Measurements from ENCODE around the gene SLC24A4.

SLC24A4 gene

DNA sequence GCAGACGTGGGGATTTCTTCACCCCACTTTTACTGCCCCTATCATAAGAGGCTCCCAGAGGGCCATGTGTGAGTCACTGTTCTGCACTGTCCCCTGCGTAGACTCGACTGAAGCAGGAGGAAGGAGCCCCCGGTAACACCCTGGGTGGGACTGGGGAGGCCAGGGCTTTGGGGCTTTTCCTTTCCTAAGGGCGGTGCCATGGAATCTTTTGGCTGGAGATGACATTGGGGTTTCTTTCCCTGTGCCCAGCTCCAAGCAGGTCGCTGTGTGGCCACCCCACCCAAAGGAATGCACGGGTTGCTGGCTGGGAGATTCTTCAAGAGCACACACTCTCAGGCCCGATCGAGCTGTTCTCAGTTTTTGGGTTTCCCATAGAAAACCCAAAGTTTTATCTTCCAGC lies 128.3 kb downstream of the SLC24A4 start:
- no peaks in the 10 kb centered on the region for H3K27me3 Mint-ChIP-seq
- no peak for DNase-seq (ENCODE audit: low spot score in 2 of 2)
- no peak for ATAC-seq (replicated peaks; ENCODE audit: extremely low read depth, poor library complexity, severe bottlenecking)
- H3K9me3 Mint-ChIP-seq, result no peaks in the 10 kb centered on the region
- H3K4me3 Mint-ChIP-seq, result no peak overlapping the region
- no peak overlapping the region for H3K27ac Mint-ChIP-seq (ENCODE audit: low read depth)
- peaks cover 6% of the 10 kb centered on the region for H3K4me1 Mint-ChIP-seq
- H3K36me3 Mint-ChIP-seq (ENCODE audit: insufficient read depth), result peaks cover 4% of the 10 kb centered on the region

DNA sequence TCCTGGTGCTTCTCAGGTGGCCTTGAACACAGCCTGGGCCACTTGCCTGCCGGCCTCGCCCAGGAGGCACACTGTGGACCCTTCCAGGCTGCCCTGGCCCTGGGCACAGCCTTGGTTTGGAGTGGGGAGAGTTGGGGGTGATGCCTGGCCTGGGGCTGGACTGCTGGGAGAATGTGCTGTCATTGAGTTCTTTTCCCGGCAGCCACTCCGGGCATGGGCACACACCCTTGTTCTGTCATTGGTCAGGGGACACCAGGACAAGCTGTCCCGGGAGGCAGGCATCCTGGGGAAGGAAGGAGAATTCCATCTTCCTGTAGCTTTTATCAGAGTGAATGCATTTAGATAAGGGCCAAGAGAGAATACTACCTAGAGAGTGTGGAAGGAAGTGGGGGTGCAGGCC lies 128.8 kb downstream of the SLC24A4 start:
- no peaks in the 10 kb centered on the region for H3K9me3 Mint-ChIP-seq
- H3K27me3 Mint-ChIP-seq, result no peaks in the 10 kb centered on the region
- no peak overlapping the region for H3K4me3 Mint-ChIP-seq
- no peak for DNase-seq (ENCODE audit: low spot score in 2 of 2)
- H3K27ac Mint-ChIP-seq (ENCODE audit: low read depth), result no peak overlapping the region
- no peak for ATAC-seq (replicated peaks; ENCODE audit: extremely low read depth, poor library complexity, severe bottlenecking)
- H3K36me3 Mint-ChIP-seq (ENCODE audit: insufficient read depth), result peaks cover 4% of the 10 kb centered on the region
- H3K4me1 Mint-ChIP-seq, result peaks cover under 1% of the 10 kb centered on the region

DNA sequence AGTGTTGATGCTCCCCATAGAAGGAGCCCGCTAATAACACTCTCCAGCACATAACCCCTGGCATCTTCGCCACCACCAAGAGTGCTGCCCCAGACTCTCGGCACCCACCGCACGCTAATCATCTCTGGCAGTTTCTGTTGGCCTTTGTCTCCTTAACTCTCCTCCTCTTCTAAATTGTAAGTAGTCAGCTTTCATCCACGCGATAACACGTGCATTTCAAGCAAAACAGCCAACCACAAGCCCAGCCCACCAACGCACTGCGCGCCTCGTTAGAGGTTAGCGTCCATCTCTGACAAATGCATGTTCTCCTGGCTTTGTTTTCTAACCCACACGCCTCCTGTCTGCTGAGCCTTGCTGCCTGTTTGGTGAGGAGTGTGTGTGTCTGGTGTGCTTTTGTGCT lies 129.5 kb downstream of the SLC24A4 start:
- ATAC-seq (replicated peaks; ENCODE audit: extremely low read depth, poor library complexity, severe bottlenecking), result no peak
- Mint-ChIP-seq H3K4me1 (no peaks in the 10 kb centered on the region), H3K9me3 (no peaks in the 10 kb centered on the region), H3K4me3 (no peak overlapping the region), H3K27ac (ENCODE audit: low read depth) (no peak overlapping the region), H3K27me3 (no peaks in the 10 kb centered on the region), H3K36me3 (ENCODE audit: insufficient read depth) (peaks cover 4% of the 10 kb centered on the region)
- no peak for DNase-seq (ENCODE audit: low spot score in 2 of 2)

DNA sequence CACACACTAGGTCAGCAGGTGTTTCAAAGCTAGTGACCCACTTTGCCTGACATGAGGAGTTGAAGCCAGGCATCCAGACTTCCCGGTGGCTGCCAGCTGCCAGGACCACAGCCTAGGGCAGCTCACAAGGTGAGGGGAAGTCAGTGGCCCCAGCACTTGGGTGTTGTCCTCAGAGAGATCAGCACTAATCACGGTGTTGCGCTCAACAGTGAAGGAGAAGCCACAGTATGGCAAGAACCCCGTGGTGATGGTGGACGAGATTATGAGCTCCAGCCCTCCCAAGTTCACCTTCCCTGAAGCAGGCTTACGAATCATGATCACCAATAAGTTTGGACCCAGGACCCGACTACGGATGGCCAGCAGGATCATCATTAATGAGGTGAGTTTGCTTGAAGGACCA lies 130.7 kb downstream of the SLC24A4 start:
- no peak for DNase-seq (ENCODE audit: low spot score in 2 of 2)

DNA sequence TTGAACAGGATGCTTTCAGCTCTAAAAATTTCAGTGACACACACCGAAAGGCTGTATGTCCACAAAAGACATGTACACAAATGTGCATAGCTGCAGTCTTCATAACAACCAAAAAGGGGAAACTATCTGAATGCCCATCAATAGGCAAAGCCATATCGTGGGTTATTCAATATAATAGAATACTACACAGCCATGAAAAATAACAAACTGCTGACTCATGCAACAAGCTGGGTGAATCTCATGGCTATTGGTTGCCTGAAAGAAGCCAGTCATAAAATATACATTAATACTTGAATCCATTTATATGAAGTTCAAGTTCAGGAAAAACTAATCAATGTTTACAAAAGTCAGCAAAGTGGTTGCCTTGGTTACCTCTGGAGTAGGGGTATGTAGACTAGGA lies 132.3 kb downstream of the SLC24A4 start:
- peaks cover 3% of the 10 kb centered on the region for H3K36me3 Mint-ChIP-seq (ENCODE audit: insufficient read depth)
- DNase-seq (ENCODE audit: low spot score in 2 of 2) (no peak), ATAC-seq (replicated peaks; ENCODE audit: extremely low read depth, poor library complexity, severe bottlenecking) (no peak)
- peaks cover 5% of the 10 kb centered on the region for H3K4me1 Mint-ChIP-seq
- no peaks in the 10 kb centered on the region for H3K27me3 Mint-ChIP-seq
- no peak overlapping the region for H3K27ac Mint-ChIP-seq (ENCODE audit: low read depth)
- H3K9me3 Mint-ChIP-seq, result no peaks in the 10 kb centered on the region
- H3K4me3 Mint-ChIP-seq, result no peak overlapping the region

More for the DNA sequence above, 130.7 kb downstream of the SLC24A4 start:
- no peak for ATAC-seq (replicated peaks; ENCODE audit: extremely low read depth, poor library complexity, severe bottlenecking)
- no peak overlapping the region for H3K4me3 Mint-ChIP-seq
- no peaks in the 10 kb centered on the region for H3K9me3 Mint-ChIP-seq
- no peaks in the 10 kb centered on the region for H3K27me3 Mint-ChIP-seq
- H3K27ac Mint-ChIP-seq (ENCODE audit: low read depth), result no peak overlapping the region
- peaks cover 4% of the 10 kb centered on the region for H3K36me3 Mint-ChIP-seq (ENCODE audit: insufficient read depth)
- no peaks in the 10 kb centered on the region for H3K4me1 Mint-ChIP-seq

DNA sequence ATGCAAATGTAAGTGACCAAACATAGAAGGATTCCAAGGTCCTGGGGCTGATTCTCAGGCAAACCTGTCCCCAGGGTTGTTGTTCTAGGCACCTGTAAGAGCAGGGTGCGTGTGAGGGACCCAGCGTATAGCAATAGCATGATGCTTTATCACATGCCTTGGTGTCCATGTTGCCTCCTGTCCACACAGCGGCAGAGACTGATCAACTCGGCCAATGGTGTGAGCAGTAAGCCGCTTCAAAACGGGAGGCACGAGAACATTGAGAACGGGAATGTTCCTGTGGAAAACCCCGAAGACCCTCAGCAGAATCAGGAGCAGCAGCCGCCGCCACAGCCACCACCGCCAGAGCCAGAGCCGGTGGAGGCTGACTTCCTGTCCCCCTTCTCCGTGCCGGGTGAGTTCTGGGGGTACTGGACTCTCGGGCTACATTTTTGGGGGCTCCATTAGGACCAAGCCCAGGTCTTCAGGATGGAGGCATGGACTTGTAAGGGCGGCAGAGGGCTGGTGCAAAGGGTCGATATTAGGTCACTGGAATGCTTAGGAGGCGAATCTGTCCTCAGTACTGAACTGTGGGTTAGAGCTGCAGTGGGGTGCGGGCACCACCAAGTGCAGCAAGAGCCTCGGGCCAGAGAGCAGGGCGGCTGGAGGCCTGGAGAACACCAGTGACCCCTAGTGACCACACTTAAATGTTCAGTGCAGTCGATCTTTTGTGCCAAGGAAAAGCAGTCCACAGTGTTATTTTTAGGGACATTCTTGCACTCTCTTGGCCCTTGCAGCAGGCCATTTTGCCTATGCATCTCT lies 133.4 kb downstream of the SLC24A4 start:
- DNase-seq (ENCODE audit: low spot score in 2 of 2) (no peak), ATAC-seq (replicated peaks; ENCODE audit: extremely low read depth, poor library complexity, severe bottlenecking) (no peak)
- peaks cover 17% of the 10 kb centered on the region for H3K4me1 Mint-ChIP-seq
- no peak overlapping the region for H3K27ac Mint-ChIP-seq (ENCODE audit: low read depth)
- H3K36me3 Mint-ChIP-seq (ENCODE audit: insufficient read depth), result peaks cover 3% of the 10 kb centered on the region
- no peaks in the 10 kb centered on the region for H3K27me3 Mint-ChIP-seq
- no peaks in the 10 kb centered on the region for H3K9me3 Mint-ChIP-seq
- H3K4me3 Mint-ChIP-seq, result no peak overlapping the region

DNA sequence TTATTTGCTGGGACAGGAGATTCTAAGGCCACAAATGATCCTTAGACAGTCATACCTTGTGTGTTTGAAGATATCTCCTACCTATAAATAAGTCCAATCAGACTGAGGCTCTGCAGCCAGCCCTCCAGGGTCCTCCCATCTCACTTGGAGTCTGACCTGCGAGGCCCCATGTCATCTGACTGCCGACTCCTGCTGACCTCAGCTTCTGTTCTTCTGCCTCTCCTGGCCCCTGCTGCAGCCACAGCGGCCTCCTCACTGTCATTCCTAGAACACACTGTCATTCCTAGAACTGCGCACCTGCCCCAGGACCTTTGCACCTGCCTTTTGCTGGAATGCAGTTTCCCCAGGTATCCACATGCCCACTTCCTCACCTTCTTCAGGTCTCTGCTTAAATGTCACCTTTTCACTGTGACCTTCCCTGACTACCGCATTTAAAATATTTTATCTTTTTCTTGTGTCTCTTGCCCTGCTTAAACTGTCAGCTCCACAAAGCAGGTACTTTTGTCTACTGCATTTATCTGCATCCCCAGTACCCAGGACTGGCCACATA lies 134.1 kb downstream of the SLC24A4 start:
- Mint-ChIP-seq H3K36me3 (ENCODE audit: insufficient read depth) (peaks cover 3% of the 10 kb centered on the region), H3K9me3 (no peaks in the 10 kb centered on the region), H3K4me1 (peaks cover 24% of the 10 kb centered on the region), H3K4me3 (no peak overlapping the region), H3K27me3 (no peaks in the 10 kb centered on the region), H3K27ac (ENCODE audit: low read depth) (no peak overlapping the region)
- DNase-seq (ENCODE audit: low spot score in 2 of 2) (no peak), ATAC-seq (replicated peaks; ENCODE audit: extremely low read depth, poor library complexity, severe bottlenecking) (no peak)

DNA sequence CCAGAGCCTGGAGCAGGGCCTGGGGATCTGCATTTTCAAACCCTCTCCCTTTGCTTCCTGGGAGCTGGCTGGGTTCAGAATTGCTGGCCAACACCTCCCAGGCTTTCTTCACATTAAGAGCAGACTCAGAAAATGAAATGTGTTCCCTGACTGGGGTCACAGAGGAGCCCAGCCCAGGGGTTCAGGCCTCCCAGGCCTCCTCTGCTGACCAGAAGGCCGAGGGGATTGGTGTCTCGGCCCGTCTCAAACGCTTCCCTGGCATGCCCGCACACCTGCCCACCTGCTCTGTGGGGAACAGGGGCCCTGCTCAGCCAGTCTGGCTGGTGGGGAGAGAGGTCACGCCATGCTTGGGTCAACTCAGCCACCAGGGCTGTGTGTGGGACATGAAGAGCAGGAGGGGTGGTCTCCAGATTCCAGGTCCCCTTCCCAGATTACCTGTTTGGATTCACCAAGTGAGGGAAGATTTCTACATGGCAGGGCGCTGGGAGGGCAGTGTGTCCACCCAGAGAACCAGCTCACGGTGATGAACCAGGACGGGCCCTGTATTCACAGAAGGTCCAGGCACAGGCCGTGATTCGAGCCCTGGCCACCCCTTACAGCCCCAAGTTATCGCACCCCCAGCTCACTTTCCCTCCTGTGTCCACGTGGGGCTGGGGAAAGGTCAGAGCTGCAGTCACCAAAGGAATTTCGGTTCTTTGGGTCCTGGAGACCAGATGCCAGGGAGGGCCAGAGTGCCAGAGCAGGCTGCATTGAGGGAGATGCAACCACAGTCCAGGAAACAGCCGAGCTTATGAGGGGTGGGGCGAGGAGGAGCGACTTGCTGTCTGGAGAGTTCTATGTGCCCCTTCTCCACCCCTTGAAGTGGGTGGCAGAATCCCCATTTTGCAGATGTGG lies 135.4 kb downstream of the SLC24A4 start:
- ATAC-seq (replicated peaks; ENCODE audit: extremely low read depth, poor library complexity, severe bottlenecking) (no peak), DNase-seq (ENCODE audit: low spot score in 2 of 2) (no peak)
- no peaks in the 10 kb centered on the region for H3K9me3 Mint-ChIP-seq
- peaks cover 35% of the 10 kb centered on the region for H3K4me1 Mint-ChIP-seq
- H3K4me3 Mint-ChIP-seq, result no peak overlapping the region
- no peak overlapping the region for H3K27ac Mint-ChIP-seq (ENCODE audit: low read depth)
- H3K36me3 Mint-ChIP-seq (ENCODE audit: insufficient read depth), result no peaks in the 10 kb centered on the region
- no peaks in the 10 kb centered on the region for H3K27me3 Mint-ChIP-seq

DNA sequence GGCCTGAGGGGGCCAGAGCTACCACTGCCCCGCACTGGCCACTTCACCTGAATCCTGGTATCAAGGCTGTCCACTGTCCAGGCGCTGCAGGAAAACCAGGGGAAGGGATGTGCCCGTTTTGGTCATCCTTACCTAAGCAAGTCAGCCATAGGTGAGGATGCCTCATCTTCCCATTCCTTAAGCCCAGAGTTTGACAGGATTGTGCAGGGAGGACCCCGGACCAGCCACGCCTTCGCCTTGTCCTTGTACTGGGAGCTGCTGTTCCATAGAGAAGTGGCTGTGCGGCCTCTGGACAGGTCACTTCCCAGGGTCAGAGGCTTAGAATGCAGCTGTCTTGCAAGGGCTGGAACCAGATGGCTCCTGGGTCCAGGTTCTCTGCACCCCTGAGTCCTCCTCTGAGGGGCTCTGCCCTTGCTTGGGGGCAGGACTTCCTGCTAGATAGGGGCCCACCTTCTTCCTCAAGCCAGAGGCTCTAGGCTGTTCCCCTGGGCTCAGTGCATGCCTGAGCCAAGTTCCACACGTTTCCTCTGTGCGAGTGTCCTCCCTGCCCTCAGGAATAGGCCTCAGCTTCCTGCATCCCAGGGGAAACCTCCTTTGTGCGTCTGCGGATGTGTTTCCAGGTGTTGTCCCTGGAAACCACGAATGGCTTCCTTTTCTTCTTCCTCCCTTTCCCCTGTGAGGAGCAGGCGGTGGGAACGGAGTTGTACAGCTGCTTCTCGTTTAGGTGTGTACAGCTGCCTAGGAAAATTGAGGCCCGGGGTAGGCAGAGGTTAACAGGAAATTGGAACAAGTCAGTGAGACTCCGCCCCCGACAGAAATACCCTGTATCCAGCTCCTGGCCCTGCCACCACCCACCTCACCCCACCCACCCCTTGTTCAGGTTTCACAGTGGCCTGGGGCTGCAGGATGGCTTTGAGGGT lies 136.3 kb downstream of the SLC24A4 start:
- no peaks in the 10 kb centered on the region for H3K36me3 Mint-ChIP-seq (ENCODE audit: insufficient read depth)
- no peak overlapping the region for H3K4me3 Mint-ChIP-seq
- ATAC-seq (replicated peaks; ENCODE audit: extremely low read depth, poor library complexity, severe bottlenecking) (no peak), DNase-seq (ENCODE audit: low spot score in 2 of 2) (no peak)
- peaks cover 36% of the 10 kb centered on the region for H3K4me1 Mint-ChIP-seq
- H3K27me3 Mint-ChIP-seq, result no peaks in the 10 kb centered on the region
- H3K27ac Mint-ChIP-seq (ENCODE audit: low read depth), result no peak overlapping the region
- H3K9me3 Mint-ChIP-seq, result no peaks in the 10 kb centered on the region

DNA sequence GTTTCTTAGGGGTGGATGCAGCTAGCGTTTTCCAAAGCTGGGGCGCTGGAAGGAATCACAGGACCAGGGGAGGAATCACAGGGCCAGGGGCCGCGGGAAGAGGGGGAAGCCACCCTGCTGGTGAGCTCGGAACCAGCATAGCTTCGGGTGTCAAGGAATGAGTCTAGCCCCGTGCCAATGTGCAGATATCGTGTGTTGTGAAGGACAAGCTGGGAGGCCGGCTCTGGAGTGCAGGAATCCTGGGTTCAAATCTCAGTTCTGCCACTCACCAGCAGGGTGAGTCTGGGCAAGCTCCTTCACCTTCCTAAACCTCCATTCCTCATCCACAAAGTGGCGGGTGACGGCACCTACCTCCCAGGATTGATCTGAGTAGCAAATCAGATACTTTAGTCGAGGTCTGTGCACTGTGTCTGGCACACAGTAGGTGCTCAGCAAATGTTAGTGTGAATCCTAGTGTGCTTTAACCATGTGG lies 137.0 kb downstream of the SLC24A4 start:
- Mint-ChIP-seq H3K36me3 (ENCODE audit: insufficient read depth) (no peaks in the 10 kb centered on the region), H3K27me3 (no peaks in the 10 kb centered on the region), H3K4me3 (no peak overlapping the region), H3K4me1 (peaks cover 36% of the 10 kb centered on the region), H3K9me3 (no peaks in the 10 kb centered on the region), H3K27ac (ENCODE audit: low read depth) (no peak overlapping the region)
- DNase-seq (ENCODE audit: low spot score in 2 of 2), result no peak
- no peak for ATAC-seq (replicated peaks; ENCODE audit: extremely low read depth, poor library complexity, severe bottlenecking)

DNA sequence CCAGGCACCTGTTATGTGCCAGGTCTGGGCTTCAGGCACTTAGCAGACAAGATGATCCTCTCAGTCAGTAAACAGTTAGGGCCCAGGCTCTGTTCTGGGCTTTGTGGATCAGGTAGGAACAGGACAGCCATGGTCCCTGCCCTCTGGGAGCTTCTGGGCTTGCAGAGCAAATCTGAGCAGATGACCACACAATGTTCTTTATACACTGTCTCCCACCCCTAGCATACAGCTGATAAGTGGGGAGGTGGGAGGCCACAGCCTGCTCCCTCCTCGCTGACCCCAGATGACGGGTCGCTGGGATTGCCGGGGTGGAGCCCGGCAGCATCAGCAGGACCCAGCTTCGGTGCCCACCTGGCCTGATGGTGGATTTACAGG lies 137.6 kb downstream of the SLC24A4 start:
- no peak overlapping the region for H3K4me3 Mint-ChIP-seq

More for the DNA sequence above, 137.6 kb downstream of the SLC24A4 start:
- DNase-seq (ENCODE audit: low spot score in 2 of 2) (no peak), ATAC-seq (replicated peaks; ENCODE audit: extremely low read depth, poor library complexity, severe bottlenecking) (no peak)
- Mint-ChIP-seq H3K27me3 (no peaks in the 10 kb centered on the region), H3K36me3 (ENCODE audit: insufficient read depth) (no peaks in the 10 kb centered on the region), H3K4me1 (peaks cover 36% of the 10 kb centered on the region), H3K9me3 (no peaks in the 10 kb centered on the region), H3K27ac (ENCODE audit: low read depth) (peak overlapping the region; percentile 85)
